Stimulated activated naive CD8-positive, alpha-beta T cell treated with anti-CD3 and anti-CD28 coated beads, Interleukin-15, Interleukin-2, amounts not matched to agents 100 ng/mL and 50 ng/mL, for 24 hours (primary cell): ENCODE results near the gene TXLNB.
A peak's percentile ranks its signal among the peaks of the same experiment; 100 is the strongest.

ENCODE experiments used
- H3K27ac Mint-ChIP-seq: one replicate; pipeline ENCODE4 v1.8.0; 2021; ENCODE audit warnings: mild to moderate bottlenecking, mixed read lengths
- H3K27me3 Mint-ChIP-seq: one replicate; pipeline ENCODE4 v1.8.0; 2021; ENCODE audit warnings: mixed read lengths
- H3K36me3 Mint-ChIP-seq: one replicate; pipeline ENCODE4 v1.8.0; 2021; ENCODE audit warnings: low read depth, mixed read lengths
- H3K4me1 Mint-ChIP-seq: one replicate; pipeline ENCODE4 v1.8.0; 2021; ENCODE audit warnings: low read depth, mixed read lengths
- H3K4me3 Mint-ChIP-seq: one replicate; pipeline ENCODE4 v1.8.0; 2021; ENCODE audit warnings: mild to moderate bottlenecking, mixed read lengths
- H3K9me3 Mint-ChIP-seq: one replicate; pipeline ENCODE4 v1.8.0; 2021; ENCODE audit warnings: mixed read lengths

TXLNB gene

DNA sequence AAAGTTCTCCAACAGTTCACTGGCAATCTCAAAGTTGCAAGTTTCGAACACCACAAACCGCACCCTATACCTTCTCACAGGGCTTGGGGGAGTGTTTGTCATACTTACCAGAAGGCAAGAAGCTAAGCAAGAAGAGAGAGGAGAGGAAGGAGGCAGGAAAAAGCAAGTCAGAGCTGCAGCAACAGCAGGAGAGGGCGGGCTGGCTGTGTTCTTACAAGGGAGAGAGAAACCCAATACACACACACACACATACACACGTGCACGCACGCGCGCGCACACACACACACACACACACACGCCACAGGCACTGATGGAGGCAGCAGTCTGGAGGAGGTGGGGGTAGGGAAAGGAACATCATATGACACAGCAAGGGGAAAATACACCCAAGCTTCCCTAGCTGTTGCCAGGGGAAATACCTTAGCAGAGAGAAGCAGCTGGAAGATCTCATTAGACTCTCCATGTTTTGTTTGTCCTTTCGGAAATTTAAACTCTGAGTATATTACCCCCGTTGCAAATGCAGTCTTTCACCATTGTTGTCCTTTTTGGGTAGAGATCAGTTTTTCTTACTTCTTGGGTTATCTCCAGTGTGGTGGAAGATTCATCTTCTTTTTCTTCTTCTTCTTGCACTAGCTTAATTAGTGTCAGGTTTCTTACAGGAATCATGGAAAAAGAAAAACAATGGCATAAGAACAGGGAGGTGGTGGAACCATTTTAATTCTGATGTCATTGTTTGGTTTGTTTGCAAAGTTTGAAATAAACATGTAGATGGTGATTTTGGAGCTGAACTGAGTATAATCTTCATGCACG lies at the start of gene TXLNB:
TSS of gene TXLNB (minus strand) at position 186 of the 807 bp plus-strand sequence. CDS start 3,099 bp downstream, outside the sequence.
- Mint-ChIP-seq H3K27me3 (no peaks in the 10 kb centered on the region), H3K36me3 (peaks cover 3% of the 10 kb centered on the region), H3K9me3 (no peaks in the 10 kb centered on the region), H3K27ac (peak within 1 kb of the TSS; percentile 98), H3K4me3 (peak within 1 kb of the TSS; percentile 82), H3K4me1 (peaks cover 89% of the 10 kb centered on the region)

DNA sequence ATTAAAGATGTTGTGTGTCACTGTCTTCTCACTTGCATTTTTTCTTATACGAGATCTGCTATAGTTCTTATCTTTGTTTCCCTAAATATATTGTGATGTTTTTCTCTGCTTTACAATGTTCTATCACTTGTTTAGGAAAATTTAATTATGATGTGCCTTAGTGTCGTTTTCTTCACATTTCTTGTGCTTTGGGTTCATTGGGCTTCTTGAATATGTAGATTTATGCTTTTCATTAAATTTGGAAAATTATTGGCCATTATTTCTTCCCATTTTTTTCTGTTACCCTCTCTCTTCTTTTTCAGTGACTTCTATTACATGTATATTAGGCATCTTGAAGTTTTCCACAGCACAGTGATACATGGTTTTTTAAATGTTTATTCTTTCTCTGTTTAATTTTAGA lies 49.3 kb upstream of the TXLNB start:
- no peaks in the 10 kb centered on the region for H3K9me3 Mint-ChIP-seq
- H3K4me1 Mint-ChIP-seq, result peaks cover 20% of the 10 kb centered on the region
- no peaks in the 10 kb centered on the region for H3K36me3 Mint-ChIP-seq
- H3K4me3 Mint-ChIP-seq, result no peak overlapping the region
- H3K27ac Mint-ChIP-seq, result no peak overlapping the region
- no peaks in the 10 kb centered on the region for H3K27me3 Mint-ChIP-seq

DNA sequence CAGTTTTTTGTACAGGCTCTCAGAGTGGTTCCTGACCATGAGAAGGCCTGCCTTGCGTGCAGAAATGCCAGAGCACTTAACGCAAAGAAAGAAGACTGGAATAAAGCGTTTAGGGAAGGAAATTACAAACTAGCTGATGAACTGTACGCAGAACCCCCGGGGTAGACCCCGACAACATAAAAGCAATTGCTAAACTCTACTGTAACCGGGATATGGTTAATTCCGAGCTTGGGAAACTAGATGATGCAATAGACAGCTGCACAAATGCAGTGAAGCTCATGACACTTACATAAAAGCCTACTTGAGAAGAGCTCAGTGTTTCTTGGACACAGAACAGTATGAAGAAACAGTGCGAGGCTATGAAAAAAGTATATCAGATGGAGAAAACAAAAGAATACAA lies 47.0 kb upstream of the TXLNB start:
- Mint-ChIP-seq H3K4me3 (no peak overlapping the region), H3K36me3 (no peaks in the 10 kb centered on the region), H3K9me3 (no peaks in the 10 kb centered on the region), H3K27me3 (no peaks in the 10 kb centered on the region), H3K27ac (no peak overlapping the region), H3K4me1 (peaks cover 14% of the 10 kb centered on the region)

DNA sequence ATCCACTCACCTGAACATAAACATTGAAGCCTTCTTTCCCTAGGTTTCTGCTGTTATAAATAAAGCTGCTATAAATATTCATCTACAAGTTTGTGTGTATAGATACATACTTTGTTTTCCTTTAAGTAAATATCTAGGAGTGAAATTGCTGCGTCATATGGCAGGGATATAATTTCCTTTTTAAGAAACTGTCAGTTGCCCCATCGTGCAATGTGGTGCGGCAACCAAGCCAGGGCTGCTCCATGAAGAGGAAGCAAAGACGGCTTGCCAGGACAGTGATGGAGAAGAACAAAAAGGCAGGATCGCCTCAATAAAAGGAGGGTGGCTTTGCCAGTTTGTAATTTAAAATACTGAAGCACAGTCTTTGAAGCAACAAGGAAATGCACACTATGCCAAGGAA lies 46.0 kb upstream of the TXLNB start:
- Mint-ChIP-seq H3K4me3 (no peak overlapping the region), H3K27me3 (no peaks in the 10 kb centered on the region), H3K27ac (no peak overlapping the region), H3K4me1 (peaks cover 5% of the 10 kb centered on the region), H3K36me3 (no peaks in the 10 kb centered on the region), H3K9me3 (peaks cover 3% of the 10 kb centered on the region)

DNA sequence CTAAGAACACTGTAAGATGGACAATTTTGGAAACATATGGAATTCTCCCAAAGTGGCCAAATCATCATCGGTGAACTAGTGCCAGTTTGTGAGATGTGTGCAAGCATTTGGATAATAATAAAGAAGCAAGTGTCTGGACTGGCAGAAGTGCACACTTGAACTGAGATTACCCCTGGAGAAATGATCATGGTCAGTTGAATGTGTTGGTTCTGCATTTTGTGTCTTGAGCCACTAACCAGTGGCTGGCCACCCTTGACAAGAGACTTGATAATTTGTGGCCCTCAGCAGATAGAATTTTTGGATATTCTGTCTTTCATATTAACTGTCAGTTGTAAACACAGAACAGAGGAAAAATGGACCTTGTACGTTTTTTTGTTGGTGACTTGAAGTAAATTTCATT lies 45.2 kb upstream of the TXLNB start:
- Mint-ChIP-seq H3K27me3 (no peaks in the 10 kb centered on the region), H3K9me3 (peaks cover 3% of the 10 kb centered on the region), H3K4me1 (no peaks in the 10 kb centered on the region), H3K36me3 (no peaks in the 10 kb centered on the region), H3K27ac (no peak overlapping the region), H3K4me3 (no peak overlapping the region)

DNA sequence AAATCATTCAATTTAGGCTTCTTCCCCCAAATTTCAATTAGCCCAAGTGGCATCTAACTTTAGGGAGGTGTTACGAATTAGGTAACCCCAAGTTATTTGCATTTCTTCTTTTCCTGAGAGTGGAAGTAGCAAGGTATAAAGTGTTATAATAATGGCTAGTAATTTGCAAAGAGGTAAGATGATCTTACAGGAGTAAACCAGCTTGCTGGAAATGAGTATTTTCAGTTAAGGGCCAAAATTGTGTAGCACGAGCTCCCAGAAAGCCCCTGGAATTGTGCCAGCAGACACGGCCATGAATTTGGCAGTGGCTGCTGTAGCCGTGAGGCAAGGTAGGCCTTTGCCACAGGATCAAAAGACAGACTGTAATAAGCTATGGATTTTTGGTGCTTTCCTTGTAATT lies 44.7 kb upstream of the TXLNB start:
- peaks cover 3% of the 10 kb centered on the region for H3K9me3 Mint-ChIP-seq

DNA sequence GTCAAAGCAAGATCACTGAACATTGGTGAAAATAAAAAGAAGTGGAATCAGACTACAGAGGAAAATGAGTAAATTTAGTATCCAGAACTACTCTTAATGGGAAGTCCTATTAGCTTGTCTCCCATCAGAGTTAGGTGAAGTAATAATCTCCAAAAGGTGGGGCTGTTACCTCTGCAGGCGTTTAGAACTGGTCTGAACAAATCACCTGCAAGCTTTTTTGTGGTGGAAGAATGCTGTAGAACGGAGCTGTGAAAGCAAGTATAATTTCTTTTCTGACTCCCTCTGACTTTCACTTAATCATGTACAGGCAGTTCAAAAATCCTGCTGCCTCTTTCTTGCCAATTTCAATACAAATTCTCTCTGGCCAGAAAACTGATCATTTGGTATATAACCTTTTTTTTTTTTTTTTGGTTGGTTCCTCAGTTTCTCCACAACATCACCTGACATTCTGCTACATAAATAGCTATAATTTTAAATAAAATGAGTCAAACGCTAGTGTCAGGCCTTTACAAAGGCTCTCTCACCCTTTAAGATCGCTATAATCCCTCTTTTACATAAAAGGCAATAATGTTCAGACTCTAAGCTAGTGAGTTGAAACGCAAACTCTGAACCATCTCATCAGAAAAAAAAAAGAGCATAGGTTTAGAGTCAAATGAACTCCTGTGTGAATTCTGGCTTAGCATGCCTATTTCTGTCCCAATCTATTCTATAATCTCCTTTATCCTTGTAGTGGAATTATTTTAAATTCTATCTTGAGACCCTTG lies 43.8 kb upstream of the TXLNB start:
- H3K9me3 Mint-ChIP-seq, result peaks cover 3% of the 10 kb centered on the region
- H3K27ac Mint-ChIP-seq, result no peak overlapping the region
- no peaks in the 10 kb centered on the region for H3K27me3 Mint-ChIP-seq
- H3K36me3 Mint-ChIP-seq, result no peaks in the 10 kb centered on the region
- no peaks in the 10 kb centered on the region for H3K4me1 Mint-ChIP-seq
- H3K4me3 Mint-ChIP-seq, result no peak overlapping the region

More for the DNA sequence above, 44.7 kb upstream of the TXLNB start:
- Mint-ChIP-seq H3K4me3 (no peak overlapping the region), H3K27me3 (no peaks in the 10 kb centered on the region), H3K4me1 (no peaks in the 10 kb centered on the region), H3K36me3 (no peaks in the 10 kb centered on the region), H3K27ac (no peak overlapping the region)

DNA sequence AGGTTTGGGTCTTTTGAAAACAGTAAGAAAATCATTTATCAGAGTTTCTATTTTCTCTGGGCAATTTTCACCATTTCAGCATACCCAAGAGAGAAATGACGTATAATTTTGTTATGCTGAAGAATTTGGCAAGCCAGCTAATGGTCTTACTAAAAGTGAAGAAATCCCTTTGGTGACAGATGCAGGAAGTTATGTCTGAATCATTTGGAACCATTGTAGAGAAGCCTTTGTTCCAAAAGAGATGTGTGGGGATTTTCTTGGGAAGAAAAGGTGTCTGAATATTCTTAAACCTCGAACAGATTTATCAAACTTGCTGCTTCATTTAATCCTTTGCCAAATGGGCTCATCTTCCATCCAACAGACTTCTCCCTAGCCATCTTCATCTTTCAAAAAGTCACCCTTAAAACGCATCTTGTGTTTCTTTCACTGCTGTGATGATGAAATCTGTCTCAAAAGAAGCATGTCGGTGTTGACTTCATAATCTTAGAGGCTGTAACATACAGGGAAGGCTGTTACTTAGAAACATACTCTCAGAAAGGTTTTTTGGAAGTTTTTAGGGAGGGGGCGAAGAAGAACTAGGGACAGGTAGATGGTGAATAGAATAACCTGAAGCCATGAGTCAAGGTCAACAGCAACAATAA lies 43.1 kb upstream of the TXLNB start:
- Mint-ChIP-seq H3K27ac (no peak overlapping the region), H3K4me3 (no peak overlapping the region), H3K36me3 (no peaks in the 10 kb centered on the region), H3K4me1 (peaks cover 5% of the 10 kb centered on the region), H3K9me3 (peaks cover 3% of the 10 kb centered on the region), H3K27me3 (no peaks in the 10 kb centered on the region)

DNA sequence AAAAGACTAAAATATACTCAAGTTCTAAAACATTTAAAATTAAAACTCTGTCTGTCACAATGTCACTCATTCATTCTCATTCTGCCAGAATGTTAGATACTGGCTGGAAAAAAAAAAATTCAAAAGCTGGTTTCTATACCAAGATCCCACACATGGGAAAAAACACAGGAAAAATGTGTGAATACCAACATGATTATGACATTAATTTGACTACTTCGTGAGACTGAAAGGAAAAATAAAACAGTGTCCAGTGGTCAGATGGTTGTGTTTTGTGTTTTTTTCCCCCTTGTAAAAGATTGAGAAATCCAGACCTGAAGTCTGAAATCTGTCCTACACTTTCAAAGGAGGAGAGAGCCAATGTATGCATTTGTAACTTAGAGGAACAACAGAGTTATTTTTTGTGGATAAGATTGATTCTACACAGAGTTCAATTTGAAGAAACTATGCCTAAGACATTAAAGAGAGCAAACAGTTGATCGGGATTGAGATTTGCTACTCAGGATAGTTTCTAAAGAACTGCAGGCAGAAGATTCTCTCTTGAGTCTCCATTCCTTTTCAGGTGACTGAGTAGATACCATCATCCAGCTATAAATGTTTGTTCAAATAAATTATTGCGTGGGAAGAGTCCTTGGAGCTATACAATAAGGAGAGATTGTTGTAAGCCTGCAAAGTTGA lies 39.2 kb upstream of the TXLNB start:
- H3K36me3 Mint-ChIP-seq, result no peaks in the 10 kb centered on the region
- H3K9me3 Mint-ChIP-seq, result peaks cover 3% of the 10 kb centered on the region
- no peak overlapping the region for H3K4me3 Mint-ChIP-seq
- H3K4me1 Mint-ChIP-seq, result peaks cover 18% of the 10 kb centered on the region
- no peak overlapping the region for H3K27ac Mint-ChIP-seq
- no peaks in the 10 kb centered on the region for H3K27me3 Mint-ChIP-seq

DNA sequence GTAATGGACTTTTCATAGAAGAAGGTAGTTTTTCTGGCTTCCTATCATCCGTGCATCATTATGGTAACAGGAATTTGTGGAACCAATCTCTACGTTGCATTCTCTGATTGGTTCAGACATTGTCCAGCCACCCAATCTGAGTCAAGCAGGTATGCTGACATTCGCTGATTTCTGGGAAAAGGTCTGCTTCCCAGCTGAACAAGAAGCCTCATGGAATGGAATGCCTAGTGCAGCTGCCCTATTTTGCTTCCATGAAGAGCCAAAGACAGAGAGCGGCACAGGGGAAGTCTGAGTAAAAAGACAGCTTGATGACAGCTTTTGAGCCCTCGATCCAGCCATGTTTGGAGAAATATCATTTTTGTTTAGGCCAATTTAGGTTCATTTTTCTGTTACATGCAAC lies 38.5 kb upstream of the TXLNB start:
- H3K27ac Mint-ChIP-seq, result no peak overlapping the region
- no peak overlapping the region for H3K4me3 Mint-ChIP-seq
- H3K36me3 Mint-ChIP-seq, result no peaks in the 10 kb centered on the region
- H3K27me3 Mint-ChIP-seq, result no peaks in the 10 kb centered on the region
- peaks cover 24% of the 10 kb centered on the region for H3K4me1 Mint-ChIP-seq
- H3K9me3 Mint-ChIP-seq, result peaks cover 3% of the 10 kb centered on the region

DNA sequence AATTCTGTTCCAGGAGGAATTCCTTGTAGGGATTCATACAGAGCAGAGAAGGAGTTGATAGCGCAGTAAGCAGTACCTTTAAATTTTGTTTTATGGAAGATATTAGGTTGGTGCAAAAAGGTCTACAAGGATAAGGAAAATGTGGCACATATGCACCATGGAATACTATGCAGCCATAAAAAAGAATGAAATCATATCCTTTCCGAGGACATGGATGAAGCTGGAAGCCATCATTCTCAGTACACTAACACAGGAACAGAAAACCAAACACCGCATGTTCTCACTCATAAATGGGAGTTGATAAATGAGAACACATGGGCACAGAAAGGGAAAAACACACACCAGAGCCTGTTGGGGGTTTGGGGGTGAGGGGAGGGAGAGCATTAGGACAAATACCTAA lies 37.4 kb upstream of the TXLNB start:
- Mint-ChIP-seq H3K4me3 (no peak overlapping the region), H3K27me3 (no peaks in the 10 kb centered on the region), H3K9me3 (peaks cover 3% of the 10 kb centered on the region), H3K4me1 (peaks cover 33% of the 10 kb centered on the region), H3K27ac (peak overlapping the region; percentile 67), H3K36me3 (no peaks in the 10 kb centered on the region)

DNA sequence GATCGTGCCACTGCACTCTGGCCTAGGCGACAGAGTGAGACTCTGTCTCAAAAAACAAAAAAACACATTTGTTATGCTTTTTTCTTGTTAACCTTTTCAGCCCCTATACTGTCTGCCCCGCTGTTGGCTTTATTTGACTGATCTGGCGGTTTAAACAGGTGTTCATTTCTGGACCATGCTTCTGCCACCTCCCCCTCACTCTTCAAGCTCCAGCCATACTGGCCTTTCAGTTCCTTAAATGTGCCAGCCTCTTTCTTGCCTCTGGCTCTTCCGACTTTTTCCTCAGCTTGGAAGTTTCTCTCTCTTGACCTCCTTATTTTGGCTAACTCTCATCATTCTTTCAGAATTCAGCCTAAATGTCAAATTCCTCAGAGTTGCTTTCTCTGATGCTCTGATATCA lies 35.2 kb upstream of the TXLNB start:
- Mint-ChIP-seq H3K9me3 (peaks cover 12% of the 10 kb centered on the region), H3K27me3 (no peaks in the 10 kb centered on the region), H3K4me1 (peaks cover 53% of the 10 kb centered on the region), H3K4me3 (no peak overlapping the region), H3K27ac (no peak overlapping the region), H3K36me3 (peaks cover 11% of the 10 kb centered on the region)

DNA sequence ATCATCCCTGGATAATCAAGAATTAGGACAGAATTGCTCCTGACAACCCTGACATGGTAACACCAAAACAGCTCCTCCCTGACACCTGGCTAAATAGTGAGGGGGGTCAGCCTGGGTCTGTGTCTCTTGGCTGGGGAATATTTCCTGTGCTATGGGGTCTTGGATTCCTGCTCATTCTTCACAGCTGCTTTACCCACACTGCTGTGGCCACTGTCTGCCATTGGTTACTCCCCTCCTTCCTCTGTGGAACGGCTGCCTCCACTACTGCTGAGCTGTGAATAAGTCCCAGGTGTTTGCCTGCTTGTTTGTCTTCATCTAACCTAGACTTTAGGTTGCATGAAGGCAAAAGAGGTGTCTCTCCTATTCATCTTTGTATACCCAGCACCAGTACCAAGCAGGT lies 33.9 kb upstream of the TXLNB start:
- Mint-ChIP-seq H3K4me1 (peaks cover 55% of the 10 kb centered on the region), H3K36me3 (peaks cover 12% of the 10 kb centered on the region), H3K4me3 (no peak overlapping the region), H3K27ac (no peak overlapping the region), H3K27me3 (no peaks in the 10 kb centered on the region), H3K9me3 (peaks cover 12% of the 10 kb centered on the region)

DNA sequence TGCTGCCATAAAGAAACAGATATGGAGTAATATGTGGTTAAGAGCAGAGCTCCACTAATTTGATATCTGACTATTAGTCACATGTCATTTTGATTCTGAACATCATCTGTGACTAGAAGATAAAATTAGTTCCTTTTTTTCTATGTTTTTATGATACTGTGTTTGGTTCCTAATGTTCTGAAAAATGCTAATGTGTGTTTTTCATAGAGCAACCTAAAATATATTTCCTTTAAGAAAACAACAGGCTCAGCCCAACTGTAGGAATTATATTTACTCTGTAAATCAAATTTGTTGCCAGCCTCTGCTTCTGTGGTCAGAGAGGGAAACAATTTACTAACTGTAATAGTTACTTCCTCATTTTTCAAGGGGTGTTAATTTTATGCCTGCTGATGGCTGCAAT lies 33.3 kb upstream of the TXLNB start:
- peaks cover 12% of the 10 kb centered on the region for H3K9me3 Mint-ChIP-seq
- no peak overlapping the region for H3K4me3 Mint-ChIP-seq
- H3K27ac Mint-ChIP-seq, result no peak overlapping the region
- peaks cover 55% of the 10 kb centered on the region for H3K4me1 Mint-ChIP-seq
- no peaks in the 10 kb centered on the region for H3K27me3 Mint-ChIP-seq
- H3K36me3 Mint-ChIP-seq, result peaks cover 12% of the 10 kb centered on the region

DNA sequence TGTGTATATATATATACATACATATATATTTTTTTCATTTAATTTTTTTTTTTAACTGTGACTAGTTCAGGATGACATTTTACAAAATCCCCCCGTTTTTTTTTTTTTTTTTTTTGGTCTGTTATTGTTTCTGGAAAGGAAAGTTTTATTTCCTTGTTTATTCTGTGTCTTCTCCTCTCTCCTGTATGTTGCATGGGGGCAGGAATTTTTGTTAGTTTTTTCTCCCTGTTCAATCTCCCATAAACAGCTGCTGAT lies 32.4 kb upstream of the TXLNB start:
- peak overlapping the region; percentile 96 for H3K27ac Mint-ChIP-seq
- H3K9me3 Mint-ChIP-seq, result peaks cover 12% of the 10 kb centered on the region
- no peak overlapping the region for H3K4me3 Mint-ChIP-seq
- H3K36me3 Mint-ChIP-seq, result peaks cover 12% of the 10 kb centered on the region
- peaks cover 48% of the 10 kb centered on the region for H3K4me1 Mint-ChIP-seq
- H3K27me3 Mint-ChIP-seq, result no peaks in the 10 kb centered on the region
